GM19025 (cell line): ENCODE data around the gene PIM2.

Experiments used
- ATAC-seq: cut with Tn5 transposase; IDR thresholded peaks from one replicate; pipeline ENCODE4 v1.9.1; 2021; ENCODE audit warnings: mild to moderate bottlenecking, low read depth, moderate library complexity; ENCODE audit not compliant: unreplicated experiment

The PIM2 gene

GRCh38 chrX:48918643-48919340 is at the start of gene PIM2:
Gene PIM2 (minus strand): TSS chrX:48919024. CDS start chrX:48918834, 190 bp downstream.
- ATAC-seq = peak; percentile 64

GRCh38 chrX:48968377-48968776 is 49.6 kb upstream of the PIM2 start:
- ATAC-seq = no peak

- no peak for ATAC-seq
Measured at GRCh38 chrX:48966796-48967579, 48.2 kb upstream of the PIM2 start.

- no peak for ATAC-seq
Measured at GRCh38 chrX:48965959-48966358, 47.1 kb upstream of the PIM2 start.

GRCh38 chrX:48961585-48962091 is 42.8 kb upstream of the PIM2 start:
- no peak for ATAC-seq

- ATAC-seq = no peak
Measured at GRCh38 chrX:48960291-48960690, 41.5 kb upstream of the PIM2 start.

- no peak for ATAC-seq
Measured at GRCh38 chrX:48958635-48959094, 39.8 kb upstream of the PIM2 start.

- ATAC-seq = peak; percentile 77
Measured at GRCh38 chrX:48957827-48958634, 39.2 kb upstream of the PIM2 start.

- peak; percentile 26 for ATAC-seq
Measured at GRCh38 chrX:48957477-48957826, 38.6 kb upstream of the PIM2 start, which contains the start of gene OTUD5. Gene OTUD5 (minus strand): TSS chrX:48957607. CDS start chrX:48957570, 37 bp downstream.

GRCh38 chrX:48956728-48957414 is 38.0 kb upstream of the PIM2 start:
- ATAC-seq = peak; percentile 2

- ATAC-seq = no peak
Measured at GRCh38 chrX:48948589-48948988, 29.8 kb upstream of the PIM2 start.

GRCh38 chrX:48945517-48946348 is 26.9 kb upstream of the PIM2 start:
- no peak for ATAC-seq

GRCh38 chrX:48942895-48943294 is 24.1 kb upstream of the PIM2 start:
- ATAC-seq = no peak

GRCh38 chrX:48940404-48940955 is 21.7 kb upstream of the PIM2 start:
- ATAC-seq = no peak

- no peak for ATAC-seq
Measured at GRCh38 chrX:48939524-48940228, 20.9 kb upstream of the PIM2 start.

- ATAC-seq = peak; percentile 52
Measured at GRCh38 chrX:48938721-48939425, 20.0 kb upstream of the PIM2 start.

GRCh38 chrX:48937054-48937907 is 18.5 kb upstream of the PIM2 start:
- peak; percentile 46 for ATAC-seq
